AG04449 (cell line): ENCODE measurements around the gene SNTG2.

ENCODE experiments used
- CTCF ChIA-PET: fragments of 350-600 bp; formaldehyde crosslinking; extraction: SDS; loops from one replicate; lab custom pipeline; 2021; ENCODE audit warnings: antibody characterized with exemption; lab: Yijun Ruan, JAX
- POLR2A ChIA-PET: fragments of 400-600, 350-600 bp; formaldehyde crosslinking; extraction: SDS; loops from one replicate; lab custom pipeline; 2020; ENCODE audit warnings: antibody characterized with exemption, inconsistent platforms; lab: Yijun Ruan, JAX
- DNase-seq: peaks from one replicate; pipeline ENCODE4 v3.0.0-alpha.2; 2010; ENCODE audit warnings: low read depth, low spot score
- H3K4me3 ChIP-seq: 2 replicates; pipeline ENCODE4 v1.5.1; 2011; ENCODE audit warnings: low read depth, mild to moderate bottlenecking, control low read depth, low read length
- CTCF ChIP-seq: IDR thresholded peaks from one replicate; pipeline ENCODE4 v1.5.1; 2011; ENCODE audit warnings: mild to moderate bottlenecking, moderate library complexity, low read length, control low read depth, inconsistent platforms; ENCODE audit not compliant: insufficient read depth; ENCODE audit errors: missing control alignments

Gene SNTG2

GRCh38 chr2:1137264-1137663 is 186.6 kb downstream of the SNTG2 start:
- no peak for DNase-seq
- ChIA-PET POLR2A (no interaction called here), CTCF (interaction anchor here (0.9 to 4.9 kb wide), 5 partner anchors 11 to 183 kb away, joined by 3 to 32 read pairs (median 6); no protein-coding TSS in a partner anchor)
- no peak for TF ChIP-seq CTCF
- H3K4me3 ChIP-seq: no peak overlapping the region

GRCh38 chr2:1137913-1138391 is 187.3 kb downstream of the SNTG2 start:
- ChIA-PET POLR2A (no interaction called here), CTCF (interaction anchor here (0.9 to 4.9 kb wide), 3 partner anchors 10 to 184 kb away, joined by 5 to 32 read pairs (median 6); no protein-coding TSS in a partner anchor)
- DNase-seq: no peak
- no peak overlapping the region for H3K4me3 ChIP-seq
- no peak for TF ChIP-seq CTCF

- TF ChIP-seq CTCF: peak; percentile 91
- DNase-seq: no peak
- ChIA-PET CTCF (interaction anchor here (0.6 to 2.9 kb wide), 10 partner anchors 8 to 406 kb away, joined by 3 to 13 read pairs (median 4); no protein-coding TSS in a partner anchor), POLR2A (no interaction called here)
- H3K4me3 ChIP-seq: no peak overlapping the region
Measured at GRCh38 chr2:1140389-1141003, 189.8 kb downstream of the SNTG2 start.

- ChIA-PET CTCF (interaction anchor here (0.6 to 2.9 kb wide), 10 partner anchors 8 to 405 kb away, joined by 3 to 13 read pairs (median 4); no protein-coding TSS in a partner anchor), POLR2A (no interaction called here)
- no peak for DNase-seq
- no peak overlapping the region for H3K4me3 ChIP-seq
- no peak for TF ChIP-seq CTCF
Measured at GRCh38 chr2:1141079-1141478, 190.4 kb downstream of the SNTG2 start.

GRCh38 chr2:1143129-1143528 is 192.5 kb downstream of the SNTG2 start:
- ChIA-PET CTCF (no interaction called here), POLR2A (no interaction called here)

More at GRCh38 chr2:1143129-1143528, 192.5 kb downstream of the SNTG2 start:
- no peak overlapping the region for H3K4me3 ChIP-seq
- no peak for DNase-seq
- no peak for TF ChIP-seq CTCF
